ENCODE results near the gene RASSF7. TPM values are rescaled to one million over a fixed set of nuclear protein-coding genes. Genes with fewer than 3 reads are reported as not detected.

The RASSF7 gene
- total RNA-seq, 1 experiment from 2014 or later = 36.2 TPM

GRCh38 chr11:528815-529727 is 31.7 kb upstream of the RASSF7 start:
- Histone ChIP-seq H3K79me2 (ENCODE audit: low read depth) (0 out of 2 replicates have a peak, but pooled peaks cover 3% of the 10 kb centered on the region), H3K4me2 (no peak overlapping the region), H3K9me3 (ENCODE audit: insufficient read depth, low read depth) (no peaks in the 10 kb centered on the region), H3K36me3 (ENCODE audit: low read depth) (no peaks in the 10 kb centered on the region), H3K27ac (no peak overlapping the region), H3K27me3 (ENCODE audit: insufficient read depth, low read depth) (no peaks in the 10 kb centered on the region), H3K4me1 (replicated peaks; ENCODE audit: insufficient read depth) (no peaks in the 10 kb centered on the region), H3F3A (ENCODE audit: insufficient read depth, low read depth) (no peaks in the 10 kb centered on the region), H4K20me1 (ENCODE audit: insufficient read depth) (no peaks in the 10 kb centered on the region), H2AFZ (no peak overlapping the region), H3K4me3 (no peak overlapping the region), H3K9me2 (ENCODE audit: insufficient read depth) (no peaks in the 10 kb centered on the region)
- no TSS peak for BruUV-seq (replicated peaks)
- intact Hi-C loops (cut with micrococcal nuclease; ENCODE audit: unreplicated experiment) = no loop called here
- ChIA-PET CTCF (no interaction called here), POLR2A (ENCODE audit: unreplicated experiment) (no interaction called here)
- no peak for TF ChIP-seq EZH2 (IDR thresholded peaks at IDR 0.05; ENCODE audit: low read depth)
- DNase-seq = no peak

GRCh38 chr11:529728-530411 is 30.9 kb upstream of the RASSF7 start:
- H3K9me3 ChIP-seq (ENCODE audit: insufficient read depth, low read depth) = no peaks in the 10 kb centered on the region
- H3K4me1 ChIP-seq (replicated peaks; ENCODE audit: insufficient read depth) = no peaks in the 10 kb centered on the region
- H2AFZ ChIP-seq = no peak overlapping the region
- DNase-seq = no peak
- H3K79me2 ChIP-seq (ENCODE audit: low read depth) = 0 out of 2 replicates have a peak, but pooled peaks cover 3% of the 10 kb centered on the region
- H4K20me1 ChIP-seq (ENCODE audit: insufficient read depth) = no peaks in the 10 kb centered on the region
- H3K4me2 ChIP-seq = no peak overlapping the region
- no peaks in the 10 kb centered on the region for H3F3A ChIP-seq (ENCODE audit: insufficient read depth, low read depth)
- H3K27ac ChIP-seq = no peak overlapping the region
- ChIA-PET POLR2A (ENCODE audit: unreplicated experiment) (no interaction called here), CTCF (no interaction called here)
- H3K9me2 ChIP-seq (ENCODE audit: insufficient read depth) = no peaks in the 10 kb centered on the region
- no peaks in the 10 kb centered on the region for H3K36me3 ChIP-seq (ENCODE audit: low read depth)
- H3K27me3 ChIP-seq (ENCODE audit: insufficient read depth, low read depth) = no peaks in the 10 kb centered on the region
- TF ChIP-seq EZH2 (IDR thresholded peaks at IDR 0.05; ENCODE audit: low read depth) (no peak), CTCF (conservative IDR thresholded peaks at IDR 0.05) (no peak)
- intact Hi-C loops (cut with micrococcal nuclease; ENCODE audit: unreplicated experiment) = no loop called here
- no TSS peak for BruUV-seq (replicated peaks)
- H3K4me3 ChIP-seq = no peak overlapping the region

- no peaks in the 10 kb centered on the region for H3K9me3 ChIP-seq (ENCODE audit: insufficient read depth, low read depth)
- H3K79me2 ChIP-seq (ENCODE audit: low read depth) = 0 out of 2 replicates have a peak, but pooled peaks cover 3% of the 10 kb centered on the region
- H2AFZ ChIP-seq = no peak overlapping the region
- no peak overlapping the region for H3K27ac ChIP-seq
- no peak overlapping the region for H3K4me2 ChIP-seq
- no peak for DNase-seq
- intact Hi-C loops (cut with micrococcal nuclease; ENCODE audit: unreplicated experiment) = no loop called here
- H3K27me3 ChIP-seq (ENCODE audit: insufficient read depth, low read depth) = no peaks in the 10 kb centered on the region
- ChIA-PET POLR2A (ENCODE audit: unreplicated experiment) (interaction anchor here (0.6 kb wide), 1 partner anchor 288 kb away, joined by 3 read pairs; no protein-coding TSS in a partner anchor), CTCF (no interaction called here)
- H4K20me1 ChIP-seq (ENCODE audit: insufficient read depth) = no peaks in the 10 kb centered on the region
- TF ChIP-seq EZH2 (IDR thresholded peaks at IDR 0.05; ENCODE audit: low read depth) (no peak), CTCF (conservative IDR thresholded peaks at IDR 0.05) (no peak)
- H3K4me1 ChIP-seq (replicated peaks; ENCODE audit: insufficient read depth) = no peaks in the 10 kb centered on the region
- H3F3A ChIP-seq (ENCODE audit: insufficient read depth, low read depth) = peaks cover 2% of the 10 kb centered on the region
- BruUV-seq (replicated peaks) = no TSS peak
- H3K4me3 ChIP-seq = no peak overlapping the region
- H3K9me2 ChIP-seq (ENCODE audit: insufficient read depth) = no peaks in the 10 kb centered on the region
- H3K36me3 ChIP-seq (ENCODE audit: low read depth) = no peaks in the 10 kb centered on the region
These were observed 29.6 kb upstream of the RASSF7 start for GRCh38 chr11:530960-531831.
